HG02973 (cell line): ENCODE results near the gene CCDC85B.
"Not testable (repeated sequence)": the region's sequence is repeated elsewhere in the genome, so short reads cannot be mapped to it uniquely, and the experiment has no call there.

ENCODE experiments used
- ATAC-seq: cut with Tn5 transposase; IDR thresholded peaks from one replicate; pipeline ENCODE4 v1.9.1; 2021; ENCODE audit warnings: moderate library complexity; ENCODE audit not compliant: unreplicated experiment

Gene CCDC85B

DNA sequence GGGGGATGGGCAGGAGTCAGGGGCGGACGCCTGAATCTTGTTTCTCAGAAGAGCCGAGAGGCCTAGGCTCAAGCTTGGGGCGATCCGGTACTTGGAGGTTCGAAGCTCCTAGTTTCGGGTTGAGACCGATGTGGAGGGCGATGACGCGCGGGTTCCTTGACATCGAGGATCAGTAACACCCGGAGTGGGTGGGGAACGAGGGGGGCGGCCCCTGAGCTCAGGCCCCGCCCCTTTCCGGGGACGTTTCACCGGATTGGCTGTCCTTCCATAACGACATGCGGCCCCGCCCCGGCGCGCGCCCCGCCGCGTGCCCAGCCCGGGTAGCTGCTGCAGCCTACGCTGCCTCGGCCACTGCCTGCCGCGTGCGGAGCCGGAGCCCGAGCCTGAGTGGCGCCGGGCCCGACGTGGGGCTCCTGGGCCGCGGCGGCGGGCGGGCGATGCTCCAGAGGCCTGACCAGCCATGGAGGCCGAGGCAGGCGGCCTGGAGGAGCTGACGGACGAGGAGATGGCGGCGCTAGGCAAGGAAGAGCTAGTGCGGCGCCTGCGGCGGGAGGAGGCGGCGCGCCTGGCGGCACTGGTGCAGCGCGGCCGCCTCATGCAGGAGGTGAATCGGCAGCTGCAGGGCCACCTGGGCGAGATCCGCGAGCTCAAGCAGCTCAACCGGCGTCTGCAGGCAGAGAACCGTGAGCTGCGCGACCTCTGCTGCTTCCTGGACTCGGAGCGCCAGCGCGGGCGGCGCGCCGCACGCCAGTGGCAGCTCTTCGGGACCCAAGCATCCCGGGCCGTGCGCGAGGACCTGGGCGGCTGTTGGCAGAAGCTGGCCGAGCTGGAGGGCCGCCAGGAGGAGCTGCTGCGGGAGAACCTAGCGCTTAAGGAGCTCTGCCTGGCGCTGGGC lies at the start of gene CCDC85B:
CCDC85B (plus strand) TSS at position 350 of the 895 bp plus-strand sequence; CDS start at position 461, 111 bp downstream.
- peak; percentile 38 for ATAC-seq

GRCh38 chr11:65842144-65842543 lies 48.3 kb upstream of the CCDC85B start:
- no peak for ATAC-seq

GRCh38 chr11:65843811-65844210 lies 46.7 kb upstream of the CCDC85B start:
- ATAC-seq: no peak

GRCh38 chr11:65844231-65844872 lies 46.1 kb upstream of the CCDC85B start:
- no peak for ATAC-seq

GRCh38 chr11:65847746-65848145 lies 42.7 kb upstream of the CCDC85B start:
- no peak for ATAC-seq

- not testable (repeated sequence) for ATAC-seq
Measured at GRCh38 chr11:65848693-65849092, 41.8 kb upstream of the CCDC85B start.

DNA sequence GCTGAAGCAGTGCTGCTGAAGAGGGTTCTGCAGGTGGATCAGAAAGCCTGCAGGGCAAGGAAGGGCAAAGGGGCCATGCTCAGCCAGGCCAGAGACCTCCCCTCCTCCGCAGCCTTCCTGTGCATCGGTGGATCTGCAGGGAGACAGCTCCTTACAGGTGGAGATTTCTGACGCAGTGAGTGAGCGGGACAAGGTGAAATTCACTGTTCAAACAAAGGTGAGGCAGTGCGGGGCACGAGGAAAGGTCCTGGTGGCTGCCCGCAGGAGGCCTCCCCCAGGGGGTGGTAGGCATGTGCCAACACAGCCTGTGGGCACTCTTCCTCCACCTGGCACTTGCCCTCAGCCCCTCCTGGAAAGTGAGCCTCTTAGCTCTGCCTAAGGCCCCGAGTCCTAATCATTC lies 41.1 kb upstream of the CCDC85B start:
- ATAC-seq: no peak

DNA sequence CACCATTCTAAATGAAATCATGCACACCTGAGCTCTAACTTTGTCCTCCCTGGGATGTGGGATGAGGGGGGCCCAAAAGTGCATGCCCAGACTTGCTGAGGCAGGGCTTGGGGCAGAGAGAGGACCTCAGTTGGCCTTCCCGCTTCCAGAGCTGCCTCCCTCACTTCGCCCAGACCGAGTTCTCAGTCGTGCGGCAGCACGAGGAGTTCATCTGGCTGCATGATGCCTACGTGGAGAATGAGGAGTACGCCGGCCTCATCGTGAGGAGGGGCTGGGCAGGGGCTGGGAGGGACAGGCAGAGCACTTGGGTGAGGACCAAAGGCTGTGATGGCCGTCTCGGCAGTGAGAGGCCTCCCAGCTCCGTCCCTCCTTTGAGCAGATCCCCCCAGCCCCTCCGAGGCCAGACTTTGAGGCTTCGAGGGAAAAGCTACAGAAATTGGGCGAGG lies 40.7 kb upstream of the CCDC85B start:
- ATAC-seq: no peak

DNA sequence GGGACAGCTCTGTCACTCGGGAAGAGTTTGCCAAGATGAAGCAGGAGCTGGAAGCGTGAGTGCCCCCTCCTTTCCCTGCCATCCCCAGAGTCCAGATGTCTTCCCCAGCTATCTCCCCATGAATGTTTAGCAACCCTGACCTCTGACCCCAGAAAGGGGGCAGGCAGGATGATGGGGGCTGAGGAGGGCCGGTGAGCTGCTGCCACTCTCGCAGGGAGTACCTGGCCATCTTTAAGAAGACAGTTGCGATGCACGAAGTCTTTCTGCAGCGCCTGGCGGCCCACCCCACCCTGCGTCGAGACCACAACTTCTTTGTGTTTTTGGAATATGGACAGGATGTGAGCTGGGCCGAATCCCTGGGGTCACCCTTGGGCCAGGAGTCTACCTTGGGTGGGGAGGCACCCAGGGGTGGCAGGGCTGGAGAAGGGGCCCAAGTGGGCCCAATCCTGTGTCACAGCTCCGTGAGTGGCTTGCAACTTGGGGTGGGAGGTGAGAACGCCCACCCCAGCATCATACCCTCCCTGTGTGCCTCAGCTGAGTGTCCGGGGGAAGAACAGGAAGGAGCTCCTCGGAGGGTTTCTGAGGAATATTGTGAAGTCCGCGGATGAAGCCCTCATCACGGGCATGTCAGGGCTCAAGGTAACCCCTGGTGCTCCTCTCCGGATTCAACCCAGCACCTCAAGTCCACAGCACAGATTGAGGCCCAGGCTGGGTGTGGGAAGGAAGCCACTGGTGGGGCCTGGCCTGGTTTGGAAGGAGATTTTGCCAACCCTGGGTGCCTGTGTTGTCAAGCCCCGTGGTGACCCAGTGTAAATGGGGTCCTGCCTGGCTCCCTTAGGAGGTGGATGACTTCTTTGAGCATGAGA lies 40.0 kb upstream of the CCDC85B start:
- ATAC-seq: no peak

GRCh38 chr11:65851083-65851579 lies 39.3 kb upstream of the CCDC85B start:
- no peak for ATAC-seq

DNA sequence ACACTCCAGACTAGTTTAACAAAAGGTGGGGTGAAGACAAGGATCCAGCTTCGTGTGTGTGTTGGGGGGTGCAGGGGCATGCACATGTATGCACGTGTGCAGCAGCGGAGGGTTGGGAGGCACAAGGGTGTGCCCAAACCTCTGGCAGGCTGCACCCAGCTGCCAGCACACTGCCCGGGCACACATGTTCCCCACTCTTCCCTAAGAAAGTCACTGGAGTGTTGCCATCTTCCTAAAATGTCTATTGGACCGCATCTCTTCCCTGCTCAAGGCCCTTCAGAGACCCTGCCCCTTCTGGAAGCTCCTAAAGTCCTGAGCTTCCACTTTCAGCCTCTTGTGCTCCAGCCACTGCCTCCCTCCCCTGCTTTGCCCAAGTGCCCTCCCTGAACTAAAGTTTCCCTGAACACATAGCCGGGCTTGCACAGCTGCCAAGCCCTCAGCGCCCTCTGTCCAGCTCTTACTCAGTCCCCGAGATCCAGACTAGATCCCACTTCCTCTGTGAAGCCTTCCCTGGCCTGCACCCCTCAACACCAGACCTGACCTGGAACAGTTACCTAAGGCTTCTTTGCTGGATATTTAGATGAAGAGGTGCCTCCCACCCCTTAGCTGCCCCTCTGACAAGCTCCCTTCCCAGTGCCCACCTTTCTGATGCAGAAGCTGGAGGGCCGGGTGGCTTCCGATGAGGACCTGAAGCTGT lies 38.5 kb upstream of the CCDC85B start:
- no peak for ATAC-seq

- no peak for ATAC-seq
Measured at GRCh38 chr11:65852508-65853245, 37.8 kb upstream of the CCDC85B start.

GRCh38 chr11:65853246-65853979 lies 37.1 kb upstream of the CCDC85B start:
- no peak for ATAC-seq

- no peak for ATAC-seq
Measured at GRCh38 chr11:65854161-65854592, 36.3 kb upstream of the CCDC85B start.

DNA sequence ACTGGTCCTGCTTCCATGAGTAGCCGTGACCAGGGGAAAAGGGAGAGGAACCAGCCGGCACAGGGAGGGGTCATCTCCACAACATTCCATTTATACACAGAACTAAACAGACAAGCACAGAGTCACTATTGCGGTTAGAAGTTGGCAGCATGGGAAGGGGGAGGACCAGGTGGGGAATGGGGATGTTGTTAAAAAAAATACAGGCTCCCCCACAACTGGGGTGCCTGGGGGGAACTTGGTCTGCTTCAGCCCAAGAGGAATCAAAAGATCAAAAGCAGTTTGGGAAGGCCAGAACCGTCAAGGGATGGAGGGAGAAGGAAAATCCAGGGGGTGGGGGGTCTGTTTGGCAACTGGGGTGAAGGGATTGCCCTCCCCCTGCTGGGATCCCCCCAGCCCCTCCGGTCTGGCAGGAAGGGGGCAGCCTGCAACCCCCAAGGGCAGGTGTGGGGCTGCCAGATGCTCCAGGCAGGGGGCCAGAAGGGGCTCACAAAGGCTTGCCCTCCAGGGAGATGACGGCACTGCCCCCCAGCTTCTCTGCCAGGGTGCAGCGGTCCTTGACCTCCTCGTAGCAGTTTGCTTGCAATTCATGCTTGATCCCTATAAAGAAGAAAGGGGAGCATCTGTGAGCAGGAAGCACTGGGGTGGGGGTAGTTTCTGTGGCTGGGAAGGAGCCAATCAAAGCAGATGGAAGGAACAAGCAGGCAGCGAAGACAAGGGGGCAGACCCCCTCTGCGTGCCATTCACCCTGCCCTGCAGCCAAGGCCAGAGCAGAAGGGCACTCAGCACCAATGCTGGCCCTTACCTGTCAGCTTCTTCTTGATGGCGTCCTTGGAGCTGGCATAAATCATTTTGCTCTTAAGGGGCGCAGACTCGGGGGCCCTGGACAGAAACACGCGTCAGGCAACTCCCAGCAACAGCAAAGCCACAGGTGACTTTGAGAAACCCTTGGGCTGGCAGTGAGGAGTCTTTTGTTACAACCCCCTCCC lies 35.3 kb upstream of the CCDC85B start:
- ATAC-seq: no peak

GRCh38 chr11:65855927-65856363 lies 34.5 kb upstream of the CCDC85B start:
- no peak for ATAC-seq

GRCh38 chr11:65856689-65857499 lies 33.6 kb upstream of the CCDC85B start:
- peak; percentile 22 for ATAC-seq
